Activated T-cell treated with anti-CD3 and anti-CD28 coated beads for 4 hours (primary cell): Measurements from ENCODE around the gene AGO3.
"Not testable (repeated sequence)": the region's sequence is repeated elsewhere in the genome, so short reads cannot be mapped to it uniquely, and the experiment has no call there.

ENCODE experiments used
- DNase-seq: peaks from one replicate; pipeline ENCODE4 v3.0.0-alpha.2; 2020

AGO3 gene

GRCh38 chr1:36014722-36015220 is 83.9 kb downstream of the AGO3 start:
- DNase-seq = no peak

GRCh38 chr1:36016686-36017085 is 85.8 kb downstream of the AGO3 start:
- no peak for DNase-seq

GRCh38 chr1:36023098-36023769 is 92.3 kb downstream of the AGO3 start:
- DNase-seq = no peak

GRCh38 chr1:36024024-36024423 is 93.1 kb downstream of the AGO3 start:
- not testable (repeated sequence) for DNase-seq

GRCh38 chr1:36024847-36025246 is 93.9 kb downstream of the AGO3 start:
- DNase-seq = no peak

- DNase-seq = no peak
Observed at GRCh38 chr1:36027766-36028165, 96.9 kb downstream of the AGO3 start.

GRCh38 chr1:36031441-36031840 is 100.5 kb downstream of the AGO3 start:
- DNase-seq = no peak

- DNase-seq = no peak
Observed at GRCh38 chr1:36034692-36035091, 103.8 kb downstream of the AGO3 start.

GRCh38 chr1:36035154-36035553 is 104.2 kb downstream of the AGO3 start:
- DNase-seq = no peak

GRCh38 chr1:36040238-36040637 is 109.3 kb downstream of the AGO3 start:
- no peak for DNase-seq

- DNase-seq = no peak
Observed at GRCh38 chr1:36051821-36052220, 120.9 kb downstream of the AGO3 start.

- no peak for DNase-seq
Observed at GRCh38 chr1:36053978-36054377, 123.1 kb downstream of the AGO3 start.

GRCh38 chr1:36055706-36056105 is 124.8 kb downstream of the AGO3 start:
- no peak for DNase-seq

- DNase-seq = no peak
Observed at GRCh38 chr1:36062315-36062714, 131.4 kb downstream of the AGO3 start.

- DNase-seq = no peak
Observed at GRCh38 chr1:36067871-36068270, 137.0 kb downstream of the AGO3 start.

GRCh38 chr1:36068866-36069265 is 138.0 kb downstream of the AGO3 start:
- no peak for DNase-seq

- no peak for DNase-seq
Observed at GRCh38 chr1:36070349-36070748, 139.4 kb downstream of the AGO3 start.

- DNase-seq = no peak
Observed at GRCh38 chr1:36076979-36077573, 146.2 kb downstream of the AGO3 start.

- no peak for DNase-seq
Observed at GRCh38 chr1:36080236-36080635, 149.3 kb downstream of the AGO3 start.

- no peak for DNase-seq
Observed at GRCh38 chr1:36080801-36081200, 149.9 kb downstream of the AGO3 start.

- DNase-seq = no peak
Observed at GRCh38 chr1:36081926-36082485, 151.1 kb downstream of the AGO3 start.

GRCh38 chr1:36083219-36083618 is 152.3 kb downstream of the AGO3 start:
- DNase-seq = no peak

- DNase-seq = no peak
Observed at GRCh38 chr1:36083635-36084496, 153.0 kb downstream of the AGO3 start, which contains the start of gene TEKT2. TSS of gene TEKT2 (plus strand) at chr1:36084094. CDS start at chr1:36084922, 828 bp downstream.
